WTC11 (cell line): ENCODE results near the gene ELMO1. TPM values are rescaled to one million over a fixed set of nuclear protein-coding genes. Genes with fewer than 3 reads are reported as not detected.
A peak's percentile ranks its signal among the peaks of the same experiment; 100 is the strongest.

Source experiments
- ATAC-seq: fragments of 200-7000 bp; cut with Tn5 transposase; 2 replicates; pipeline ENCODE4 v1.10.0; 2021; ENCODE audit warnings: mild to moderate bottlenecking, moderate library complexity
- CTCF ChIA-PET: fragments of 300-600 bp; sonication (Branson Sonifier 250); formaldehyde crosslinking; loops from one replicate; lab custom pipeline; 2021; ENCODE audit warnings: antibody characterized with exemption; lab: Charles Lee
- POLR2A ChIA-PET: fragments of 350-600 bp; sonication (Branson Sonifier 250); formaldehyde crosslinking; loops from one replicate; lab custom pipeline; 2021; ENCODE audit warnings: antibody characterized with exemption; lab: Charles Lee
- DNase-seq: peaks from one replicate; pipeline ENCODE4 v3.0.0; 2021; ENCODE audit warnings: low spot score
- H3K27ac Mint-ChIP-seq: 2 replicates; pipeline ENCODE4 v1.8.0; 2021; ENCODE audit warnings: mixed read lengths
- H3K27me3 Mint-ChIP-seq: 2 replicates; pipeline ENCODE4 v1.8.0; 2021; ENCODE audit warnings: low read depth, mild to moderate bottlenecking, moderate library complexity, mixed read lengths
- H3K36me3 Mint-ChIP-seq: 2 replicates; pipeline ENCODE4 v1.8.0; 2021; ENCODE audit warnings: mixed read lengths
- H3K4me1 Mint-ChIP-seq: 2 replicates; pipeline ENCODE4 v1.8.0; 2022; ENCODE audit warnings: mixed read lengths
- H3K4me3 Mint-ChIP-seq: 2 replicates; pipeline ENCODE4 v1.8.0; 2021; ENCODE audit warnings: mild to moderate bottlenecking, moderate library complexity, mixed read lengths
- H3K9me3 Mint-ChIP-seq: 2 replicates; pipeline ENCODE4 v1.8.0; 2021; ENCODE audit warnings: mixed read lengths
- AFF4 ChIP-seq: sonication (generic); formaldehyde crosslinking; IDR thresholded peaks from 2 replicates; pipeline ENCODE4 v1.8.1; 2023; ENCODE audit warnings: mild to moderate bottlenecking, missing genetic modification reagents, borderline replicate concordance
- ATF1 ChIP-seq: sonication (generic); formaldehyde crosslinking; IDR thresholded peaks from 2 replicates; pipeline ENCODE4 v1.8.1; 2023; ENCODE audit warnings: mild to moderate bottlenecking, moderate library complexity, missing genetic modification reagents
- CBFB ChIP-seq: sonication (generic); formaldehyde crosslinking; IDR thresholded peaks from 2 replicates; pipeline ENCODE4 v1.8.1; 2022; ENCODE audit warnings: mild to moderate bottlenecking, low read depth, missing genetic modification reagents
- ESRRA ChIP-seq: sonication (generic); formaldehyde crosslinking; IDR thresholded peaks from 2 replicates; pipeline ENCODE4 v1.8.1; 2022; ENCODE audit warnings: mild to moderate bottlenecking, missing genetic modification reagents, borderline replicate concordance
- ETV6 ChIP-seq: sonication (generic); formaldehyde crosslinking; IDR thresholded peaks from 2 replicates; pipeline ENCODE4 v1.8.1; 2022; ENCODE audit warnings: mild to moderate bottlenecking, missing genetic modification reagents
- FOXP1 ChIP-seq: sonication (generic); formaldehyde crosslinking; IDR thresholded peaks from 2 replicates; pipeline ENCODE4 v1.8.0; 2022; ENCODE audit warnings: missing genetic modification reagents, mild to moderate bottlenecking, moderate library complexity, borderline replicate concordance
- FOXP4 ChIP-seq: sonication (generic); formaldehyde crosslinking; IDR thresholded peaks from 2 replicates; pipeline ENCODE4 v1.8.0; 2022; ENCODE audit warnings: mild to moderate bottlenecking, missing genetic modification reagents
- GRHL2 ChIP-seq: fragments of 250-450 bp; sonication (Bioruptor Pico); IDR thresholded peaks from 2 replicates; pipeline ENCODE4 v1.8.0; 2022; ENCODE audit warnings: mild to moderate bottlenecking, moderate library complexity; ENCODE audit not compliant: insufficient replicate concordance, severe bottlenecking
- HMGA2 ChIP-seq: fragments of 250-450 bp; sonication (Bioruptor Pico); IDR thresholded peaks from 2 replicates; pipeline ENCODE4 v1.4.0; 2021; ENCODE audit warnings: mild to moderate bottlenecking, moderate library complexity
- MYBL2 ChIP-seq: sonication (generic); formaldehyde crosslinking; IDR thresholded peaks from 2 replicates; pipeline ENCODE4 v1.8.1; 2023; ENCODE audit warnings: mild to moderate bottlenecking, moderate library complexity, missing genetic modification reagents
- NFATC4 ChIP-seq: fragments of 250-450 bp; sonication (Bioruptor Pico); IDR thresholded peaks from 2 replicates; pipeline ENCODE4 v1.9.0; 2021; ENCODE audit warnings: mild to moderate bottlenecking
- PRRX2 ChIP-seq: fragments of 250-450 bp; sonication (Bioruptor Pico); IDR thresholded peaks from 2 replicates; pipeline ENCODE4 v1.8.0; 2021; ENCODE audit warnings: mild to moderate bottlenecking
- RORB ChIP-seq: fragments of 250-450 bp; sonication (Bioruptor Pico); IDR thresholded peaks from 2 replicates; pipeline ENCODE4 v1.9.0; 2021; ENCODE audit warnings: mild to moderate bottlenecking
- STAT6 ChIP-seq: sonication (generic); formaldehyde crosslinking; conservative IDR thresholded peaks from 2 replicates; pipeline ENCODE4 v1.8.1; 2023; ENCODE audit warnings: mild to moderate bottlenecking, low read depth, missing genetic modification reagents, moderate library complexity
- ZNF317 ChIP-seq: sonication (generic); formaldehyde crosslinking; IDR thresholded peaks from 2 replicates; pipeline ENCODE4 v1.8.1; 2023; ENCODE audit warnings: low read depth, mild to moderate bottlenecking, moderate library complexity, missing genetic modification reagents, borderline replicate concordance
- ZNF423 ChIP-seq: fragments of 250-450 bp; sonication (Bioruptor Pico); IDR thresholded peaks from 2 replicates; pipeline ENCODE4 v2.1.2; 2022; ENCODE audit warnings: mild to moderate bottlenecking, moderate library complexity
- total RNA-seq: library from RNA; stranded (reverse); gene quantifications from 3 replicates; pipeline ENCODE4 v1.2.3, GENCODE V29; 2021
- TF ChIP-seq, protein P1 (sequence below): sonication (generic); formaldehyde crosslinking; IDR thresholded peaks from 2 replicates; pipeline ENCODE4 v1.8.1; 2022; ENCODE audit warnings: low read depth, mild to moderate bottlenecking, moderate library complexity, missing genetic modification reagents, borderline replicate concordance

ELMO1 gene
- total RNA-seq, 1 experiment from 2014 or later: 19.4 TPM

GRCh38 chr7:37215290-37215923 is 233.3 kb downstream of the ELMO1 start:
- Mint-ChIP-seq H3K4me1 (peaks cover 43% of the 10 kb centered on the region), H3K36me3 (peaks cover 5% of the 10 kb centered on the region), H3K27me3 (no peaks in the 10 kb centered on the region), H3K4me3 (no peak overlapping the region), H3K27ac (no peak overlapping the region), H3K9me3 (peaks cover 4% of the 10 kb centered on the region; the same call in 1 of the 2 replicates)
- no peak for DNase-seq
- CTCF ChIA-PET: interaction anchor here (0.7 to 1.7 kb wide), 8 partner anchors 17 to 622 kb away, joined by 3 to 5 read pairs (median 4); no protein-coding TSS in a partner anchor
- no peak for TF ChIP-seq AFF4
- no peak for TF ChIP-seq GRHL2 (CRISPR knock-in tag)
- TF ChIP-seq RORB (CRISPR knock-in tag): no peak
- TF ChIP-seq ETV6 (CRISPR knock-in tag): no peak
- TF ChIP-seq ZNF317 (CRISPR knock-in tag): no peak
- no peak for TF ChIP-seq ZNF423
- TF ChIP-seq STAT6 (CRISPR knock-in tag): no peak
- no peak for TF ChIP-seq PRRX2 (CRISPR knock-in tag)
- no peak for TF ChIP-seq FOXP4 (CRISPR knock-in tag)
- ATAC-seq: peak; percentile 29
- POLR2A ChIA-PET: interaction anchor here (0.7 kb wide), 2 partner anchors 9 to 17 kb away, joined by 4 to 5 read pairs; no protein-coding TSS in a partner anchor

- TF ChIP-seq MYBL2 (CRISPR knock-in tag): no peak
- TF ChIP-seq, protein P1, sequence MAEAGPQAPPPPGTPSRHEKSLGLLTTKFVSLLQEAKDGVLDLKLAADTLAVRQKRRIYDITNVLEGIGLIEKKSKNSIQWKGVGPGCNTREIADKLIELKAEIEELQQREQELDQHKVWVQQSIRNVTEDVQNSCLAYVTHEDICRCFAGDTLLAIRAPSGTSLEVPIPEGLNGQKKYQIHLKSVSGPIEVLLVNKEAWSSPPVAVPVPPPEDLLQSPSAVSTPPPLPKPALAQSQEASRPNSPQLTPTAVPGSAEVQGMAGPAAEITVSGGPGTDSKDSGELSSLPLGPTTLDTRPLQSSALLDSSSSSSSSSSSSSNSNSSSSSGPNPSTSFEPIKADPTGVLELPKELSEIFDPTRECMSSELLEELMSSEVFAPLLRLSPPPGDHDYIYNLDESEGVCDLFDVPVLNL (CRISPR knock-in tag): no peak
- TF ChIP-seq ESRRA (CRISPR knock-in tag): no peak
- no peak for TF ChIP-seq ATF1 (CRISPR knock-in tag)
- TF ChIP-seq HMGA2 (CRISPR knock-in tag): no peak
- no peak for TF ChIP-seq NFATC4
- TF ChIP-seq CBFB (CRISPR knock-in tag): no peak
- no peak for TF ChIP-seq FOXP1 (CRISPR knock-in tag)
- Mint-ChIP-seq H3K9me3 (peaks cover 4% of the 10 kb centered on the region; the same call in 1 of the 2 replicates), H3K4me3 (no peak overlapping the region), H3K36me3 (peaks cover 5% of the 10 kb centered on the region), H3K4me1 (peaks cover 33% of the 10 kb centered on the region), H3K27ac (no peak overlapping the region), H3K27me3 (no peaks in the 10 kb centered on the region)
- ChIA-PET POLR2A (no interaction called here), CTCF (interaction anchor here (0.6 kb wide), 1 partner anchor 295 kb away, joined by 3 read pairs; no protein-coding TSS in a partner anchor)
- no peak for DNase-seq
- no peak for ATAC-seq
Observed at GRCh38 chr7:37212556-37212955, 236.1 kb downstream of the ELMO1 start.
